HCT116 (cell line): ENCODE measurements around the gene TFF3. TPM values are rescaled to one million over a fixed set of nuclear protein-coding genes. Genes with fewer than 3 reads are reported as not detected.

Source experiments
- ATAC-seq: fragments of 200-7000 bp; cut with Tn5 transposase; 2 replicates; pipeline ENCODE4 v1.9.1; 2020; ENCODE audit warnings: mild to moderate bottlenecking, moderate library complexity
- BruUV-seq: library from RNA; stranded (reverse); fragments of 400-500 nt; replicated peaks from 2 replicates; lab custom pipeline; 2021; lab: Mats Ljungman, UMichigan
- CTCF ChIA-PET: fragments of 300-600 bp; sonication (Branson Sonifier 250); formaldehyde crosslinking; loops from one replicate; lab custom pipeline; 2021; ENCODE audit warnings: antibody characterized with exemption; lab: Charles Lee
- POLR2A ChIA-PET: fragments of 300-600, 350-600 bp; sonication (Branson Sonifier 250); formaldehyde crosslinking; loops from one replicate; lab custom pipeline; 2021; ENCODE audit warnings: antibody characterized with exemption; lab: Charles Lee
- RAD21 ChIA-PET, 2 experiments: fragments of 300-600 bp; sonication (Branson Sonifier 250); formaldehyde crosslinking; loops; one replicate each; lab custom pipeline; 2023; ENCODE audit warnings: low total read pairs in 2 of 2; ENCODE audit not compliant: uncharacterized antibody in 2 of 2, unreplicated experiment in 2 of 2, low non-redundant PET in 1 of 2; lab: Charles Lee
- DNase-seq: peaks from one replicate; pipeline ENCODE4 v3.0.0-alpha.2; 2010; ENCODE audit warnings: low read depth, low spot score
- H2AFZ ChIP-seq: fragments of 200-600 bp; shearing (Covaris generic), sonication (generic); 2 replicates; pipeline ENCODE4 v1.6.1; 2017; ENCODE audit warnings: low read depth, mixed run types, mixed read lengths, antibody characterized with exemption, low read length; ENCODE audit not compliant: poor library complexity, severe bottlenecking
- H3K27ac ChIP-seq: 2 replicates; pipeline ENCODE4 v1.5.1; 2012; ENCODE audit warnings: low read depth, low read length
- H3K27me3 ChIP-seq: fragments of 200-600 bp; sonication (generic); 2 replicates; pipeline ENCODE4 v1.6.1; 2016; ENCODE audit warnings: mixed run types, low read length, mixed read lengths; ENCODE audit not compliant: insufficient read depth
- H3K36me3 ChIP-seq, 2 experiments: fragments of 200-500 bp in 1 of 2; fragments of 200-600 bp in 1 of 2; sonication (Bioruptor generic) in 1 of 2; sonication (generic) in 1 of 2; 2 replicates each; pipeline versions ENCODE4 v1.5.1 to v1.6.1; 2014 to 2016; ENCODE audit warnings: low read length in 2 of 2, inconsistent platforms in 1 of 2, mixed read lengths in 1 of 2, mixed run types in 1 of 2; ENCODE audit not compliant: insufficient read depth in 2 of 2, control insufficient read depth in 1 of 2
- H3K4me1 ChIP-seq, 2 experiments: fragments of 200-600 bp in 1 of 2; sonication (generic) in 1 of 2; 2 replicates each; pipeline versions ENCODE4 v1.5.1 to v1.6.1; 2012 to 2017; ENCODE audit warnings: low read length in 2 of 2, inconsistent platforms in 1 of 2, mild to moderate bottlenecking in 1 of 2, mixed read lengths in 1 of 2, mixed run types in 1 of 2, moderate library complexity in 1 of 2; ENCODE audit not compliant: insufficient read depth in 2 of 2, control insufficient read depth in 1 of 2
- H3K4me2 ChIP-seq: fragments of 200-600 bp; sonication (generic); 2 replicates; pipeline ENCODE4 v1.6.1; 2017; ENCODE audit warnings: mixed run types, low read length, mixed read lengths
- H3K4me3 ChIP-seq, 2 experiments: fragments of 200-600 bp in 1 of 2; sonication (generic) in 1 of 2; replicated peaks in 1 of 2; 2 replicates each; pipeline ENCODE4 v1.5.1; 2011 to 2016; ENCODE audit warnings: low read length in 2 of 2, control low read depth in 1 of 2, low read depth in 1 of 2, mild to moderate bottlenecking in 1 of 2, mixed read lengths in 1 of 2, mixed run types in 1 of 2
- H3K79me2 ChIP-seq: fragments of 200-600 bp; sonication (generic); 2 replicates; pipeline ENCODE4 v1.6.1; 2017; ENCODE audit warnings: mild to moderate bottlenecking, mixed run types, low read length, moderate library complexity, mixed read lengths; ENCODE audit not compliant: insufficient read depth
- H3K9ac ChIP-seq: fragments of 200-600 bp; sonication (generic); 2 replicates; pipeline ENCODE4 v1.6.1; 2016; ENCODE audit warnings: low read length, mixed read lengths
- H3K9me2 ChIP-seq: fragments of 200-600 bp; sonication (generic), shearing (Covaris generic); 2 replicates; pipeline ENCODE4 v1.6.1; 2017; ENCODE audit warnings: mixed run types, mild to moderate bottlenecking, moderate library complexity; ENCODE audit not compliant: insufficient read depth
- H3K9me3 ChIP-seq, 2 experiments: fragments of 200-500 bp in 1 of 2; fragments of 200-600 bp in 1 of 2; sonication (Bioruptor generic) in 1 of 2; sonication (generic) in 1 of 2; 2 replicates each; pipeline ENCODE4 v1.6.1; 2014 to 2017; ENCODE audit warnings: low read length in 2 of 2, mixed read lengths in 2 of 2, inconsistent platforms in 1 of 2, low read depth in 1 of 2, mild to moderate bottlenecking in 1 of 2, mixed run types in 1 of 2, moderate library complexity in 1 of 2; ENCODE audit not compliant: control insufficient read depth in 1 of 2, insufficient read depth in 1 of 2
- H4K20me1 ChIP-seq: fragments of 200-600 bp; sonication (generic), shearing (Covaris generic); 2 replicates; pipeline ENCODE4 v1.6.1; 2017; ENCODE audit warnings: mixed run types, mild to moderate bottlenecking, moderate library complexity; ENCODE audit not compliant: insufficient read depth
- ATF3 ChIP-seq: IDR thresholded peaks from 2 replicates; pipeline ENCODE4 v1.6.1; 2012
- CBX3 ChIP-seq: IDR thresholded peaks from 2 replicates; pipeline ENCODE4 v1.6.1; 2012; ENCODE audit warnings: low read depth
- CEBPB ChIP-seq: IDR thresholded peaks from 2 replicates; pipeline ENCODE4 v1.6.1; 2012; ENCODE audit warnings: low read depth
- EGR1 ChIP-seq: IDR thresholded peaks from 2 replicates; pipeline ENCODE4 v1.6.1; 2012; ENCODE audit warnings: low read depth
- ELF1 ChIP-seq: IDR thresholded peaks from 2 replicates; pipeline ENCODE4 v1.6.1; 2012; ENCODE audit warnings: low read depth, borderline replicate concordance
- EZH2 ChIP-seq: fragments of 200-600 bp; sonication (generic); IDR thresholded peaks from 2 replicates; pipeline ENCODE4 v1.6.1; 2017; ENCODE audit warnings: antibody characterized with exemption, mixed run types
- EZH2phosphoT487 ChIP-seq: fragments of 200-600 bp; IDR thresholded peaks from 2 replicates; pipeline ENCODE4 v1.6.1; 2018; ENCODE audit warnings: antibody characterized with exemption, borderline replicate concordance
- FOSL1 ChIP-seq: IDR thresholded peaks from 2 replicates; pipeline ENCODE4 v1.6.1; 2012; ENCODE audit warnings: low read depth
- SRF ChIP-seq: IDR thresholded peaks from 2 replicates; pipeline ENCODE4 v1.6.1; 2012; ENCODE audit warnings: low read depth
- TCF7L2 ChIP-seq: IDR thresholded peaks from 2 replicates; pipeline ENCODE4 v1.7.0; 2011; ENCODE audit warnings: borderline replicate concordance, inconsistent platforms; ENCODE audit not compliant: insufficient read depth, insufficient read length; ENCODE audit errors: extremely low read depth
- YY1 ChIP-seq: IDR thresholded peaks from 2 replicates; pipeline ENCODE4 v1.6.1; 2011; ENCODE audit warnings: low read length, low read depth, moderate library complexity, mild to moderate bottlenecking; ENCODE audit not compliant: insufficient replicate concordance; ENCODE audit errors: extremely low read depth
- ZBTB33 ChIP-seq: IDR thresholded peaks from 2 replicates; pipeline ENCODE4 v1.6.1; 2011; ENCODE audit warnings: mild to moderate bottlenecking, low read length, moderate library complexity; ENCODE audit not compliant: insufficient replicate concordance; ENCODE audit errors: extremely low read depth
- ZFX ChIP-seq: fragments of 450-650 bp; IDR thresholded peaks from 2 replicates; pipeline ENCODE4 v1.6.1; 2017
- ZNF274 ChIP-seq: fragments of 200-500 bp; sonication (Bioruptor generic); IDR thresholded peaks from 2 replicates; pipeline ENCODE4 v1.6.1; 2014; ENCODE audit warnings: mild to moderate bottlenecking, low read depth, low read length, inconsistent platforms
- intact Hi-C: fragments of 100-400 bp; cut with micrococcal nuclease; formaldehyde crosslinking; loops from 2 replicates; pipeline ENCODE4 v1.10.0; 2022
- total RNA-seq: library from RNA; stranded (reverse); gene quantifications from one replicate; pipeline ENCODE4 v1.2.1, GENCODE V29; 2021; ENCODE audit not compliant: unreplicated experiment

Gene TFF3
- total RNA-seq, 1 experiment from 2014 or later = 0.22 TPM

- RAD21 ChIA-PET = no interaction called here
- Histone ChIP-seq H4K20me1 (no peaks in the 10 kb centered on the region), H3K27me3 (no peaks in the 10 kb centered on the region), H3K4me3 (no peak overlapping the region), H3K9ac (no peak overlapping the region), H3K9me3 (no peaks in the 10 kb centered on the region), H3K27ac (no peak overlapping the region), H3K4me2 (no peak overlapping the region), H3K79me2 (no peaks in the 10 kb centered on the region), H3K9me2 (no peaks in the 10 kb centered on the region), H3K4me1 (peaks cover 5 to 10% of the 10 kb centered on the region in 2 experiments; a peak in 3 of 4 replicates), H2AFZ (no peak overlapping the region), H3K36me3 (no peaks in the 10 kb centered on the region)
- no peak for DNase-seq
- intact Hi-C loops = no loop called here
- TF ChIP-seq ZFX (no peak), ATF3 (no peak), CBX3 (no peak), SRF (no peak), EZH2 (no peak)
- BruUV-seq = no TSS peak
- CTCF ChIA-PET = interaction anchor here (1.5 kb wide), 1 partner anchor 119 kb away, joined by 4 read pairs; no protein-coding TSS in a partner anchor
- POLR2A ChIA-PET = no interaction called here
- no peak for ATAC-seq
These were observed 50.7 kb downstream of the TFF3 start for GRCh38 chr21:42264245-42265195.

GRCh38 chr21:42263591-42264131, 51.5 kb downstream of the TFF3 start:
- intact Hi-C loops = no loop called here
- CTCF ChIA-PET = interaction anchor here (1.5 kb wide), 1 partner anchor 119 kb away, joined by 4 read pairs; no protein-coding TSS in a partner anchor
- no peak for DNase-seq
- RAD21 ChIA-PET = no interaction called here
- Histone ChIP-seq H3K4me3 (no peak overlapping the region), H3K4me1 (peaks cover 5 to 10% of the 10 kb centered on the region in 2 experiments; a peak in 3 of 4 replicates), H3K9me2 (no peaks in the 10 kb centered on the region), H3K4me2 (no peak overlapping the region), H3K9ac (no peak overlapping the region), H3K9me3 (no peaks in the 10 kb centered on the region), H3K36me3 (no peaks in the 10 kb centered on the region), H3K27me3 (no peaks in the 10 kb centered on the region), H3K27ac (no peak overlapping the region), H3K79me2 (no peaks in the 10 kb centered on the region), H4K20me1 (no peaks in the 10 kb centered on the region), H2AFZ (no peak overlapping the region)
- BruUV-seq = no TSS peak
- POLR2A ChIA-PET = no interaction called here
- ATAC-seq = no peak
- TF ChIP-seq CEBPB (no peak), SRF (no peak), EGR1 (no peak), CBX3 (no peak), EZH2phosphoT487 (no peak), ZBTB33 (no peak), TCF7L2 (no peak), YY1 (no peak), ZFX (no peak), EZH2 (no peak), FOSL1 (no peak), ZNF274 (no peak), ATF3 (no peak), ELF1 (no peak)
